BLaER1 (cell line): Measurements from ENCODE around the gene MAP3K4.

Source experiments
- H3K27ac ChIP-seq: shearing (Covaris generic); formaldehyde crosslinking; 2 replicates; pipeline ENCODE4 v1.8.1; 2022
- H3K27me3 ChIP-seq: shearing (Covaris generic); formaldehyde crosslinking; 2 replicates; pipeline ENCODE4 v1.8.1; 2022
- H3K36me3 ChIP-seq: shearing (Covaris generic); formaldehyde crosslinking; 2 replicates; pipeline ENCODE4 v1.8.1; 2022
- H3K4me1 ChIP-seq: shearing (Covaris generic); formaldehyde crosslinking; 2 replicates; pipeline ENCODE4 v1.8.1; 2022
- H3K4me2 ChIP-seq: shearing (Covaris generic); formaldehyde crosslinking; 2 replicates; pipeline ENCODE4 v1.8.1; 2022
- H3K4me3 ChIP-seq: shearing (Covaris generic); formaldehyde crosslinking; 2 replicates; pipeline ENCODE4 v1.8.1; 2022
- H3K9ac ChIP-seq: shearing (Covaris generic); formaldehyde crosslinking; 2 replicates; pipeline ENCODE4 v1.8.1; 2022
- H3K9me3 ChIP-seq: shearing (Covaris generic); formaldehyde crosslinking; 2 replicates; pipeline ENCODE4 v1.8.1; 2022
- H4K20me1 ChIP-seq: shearing (Covaris generic); formaldehyde crosslinking; 2 replicates; pipeline ENCODE4 v1.8.1; 2022
- Cebpa-rat ChIP-seq: shearing (Covaris generic); IDR thresholded peaks from 2 replicates; pipeline ENCODE4 v1.8.1; 2022

Gene MAP3K4

GRCh38 chr6:161000632-161001031, 9.1 kb downstream of the MAP3K4 start:
- no peak overlapping the region for H3K27ac ChIP-seq
- H3K9me3 ChIP-seq: 0 out of 2 replicates have a peak, but pooled peaks cover 3% of the 10 kb centered on the region
- H3K4me2 ChIP-seq: no peak overlapping the region
- H3K4me3 ChIP-seq: no peak overlapping the region
- H3K9ac ChIP-seq: no peak overlapping the region
- TF ChIP-seq Cebpa-rat: no peak
- peaks cover 7% of the 10 kb centered on the region; the same call in 1 of the 2 replicates for H3K36me3 ChIP-seq
- 0 out of 2 replicates have a peak, but pooled peaks cover 14% of the 10 kb centered on the region for H3K4me1 ChIP-seq
- H3K27me3 ChIP-seq: no peaks in the 10 kb centered on the region
- peaks cover 73% of the 10 kb centered on the region for H4K20me1 ChIP-seq

GRCh38 chr6:161001421-161001820, 9.9 kb downstream of the MAP3K4 start:
- no peak for TF ChIP-seq Cebpa-rat
- H3K4me2 ChIP-seq: no peak overlapping the region
- no peaks in the 10 kb centered on the region for H3K27me3 ChIP-seq
- H3K4me1 ChIP-seq: 0 out of 2 replicates have a peak, but pooled peaks cover 14% of the 10 kb centered on the region
- H3K9me3 ChIP-seq: 0 out of 2 replicates have a peak, but pooled peaks cover 3% of the 10 kb centered on the region
- H3K27ac ChIP-seq: no peak overlapping the region
- no peak overlapping the region for H3K4me3 ChIP-seq
- H3K36me3 ChIP-seq: peaks cover 7% of the 10 kb centered on the region; the same call in 1 of the 2 replicates
- no peak overlapping the region for H3K9ac ChIP-seq
- peaks cover 73% of the 10 kb centered on the region for H4K20me1 ChIP-seq

GRCh38 chr6:161003336-161003735, 11.8 kb downstream of the MAP3K4 start:
- Histone ChIP-seq H3K9me3 (0 out of 2 replicates have a peak, but pooled peaks cover 3% of the 10 kb centered on the region), H3K27ac (no peak overlapping the region), H3K4me2 (no peak overlapping the region), H3K27me3 (no peaks in the 10 kb centered on the region), H3K36me3 (0 out of 2 replicates have a peak, but pooled peaks cover under 1% of the 10 kb centered on the region), H3K4me1 (0 out of 2 replicates have a peak, but pooled peaks cover 14% of the 10 kb centered on the region), H3K9ac (no peak overlapping the region), H4K20me1 (peaks cover 62% of the 10 kb centered on the region), H3K4me3 (no peak overlapping the region)
- no peak for TF ChIP-seq Cebpa-rat

- TF ChIP-seq Cebpa-rat: no peak
- Histone ChIP-seq H3K9ac (no peak overlapping the region), H3K36me3 (peaks cover 10% of the 10 kb centered on the region), H3K27ac (no peak overlapping the region), H3K9me3 (0 out of 2 replicates have a peak, but pooled peaks cover 6% of the 10 kb centered on the region), H3K4me2 (no peak overlapping the region), H4K20me1 (peaks cover 67% of the 10 kb centered on the region), H3K4me3 (no peak overlapping the region), H3K4me1 (no peaks in the 10 kb centered on the region), H3K27me3 (no peaks in the 10 kb centered on the region)
Measured at GRCh38 chr6:161008245-161008644, 16.7 kb downstream of the MAP3K4 start.

DNA sequence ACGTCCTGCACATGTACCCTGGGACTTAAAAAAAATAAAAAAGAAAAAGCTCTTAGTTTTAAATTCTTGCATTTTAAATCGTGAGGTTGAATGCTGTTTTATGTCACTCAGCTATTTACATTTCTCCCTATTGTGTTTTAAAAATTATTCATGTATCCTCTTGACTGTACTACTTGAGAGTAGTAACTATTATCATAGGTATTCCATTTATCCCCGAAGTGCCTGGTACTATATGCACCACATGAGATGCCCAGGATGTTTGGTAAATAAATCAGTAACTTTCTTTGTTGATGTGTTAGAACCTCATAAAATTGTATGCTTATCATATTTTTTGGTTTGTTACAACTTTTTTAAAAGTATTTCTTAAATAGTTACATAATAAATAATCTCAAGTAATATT, 18.4 kb downstream of the MAP3K4 start:
- H3K4me2 ChIP-seq: no peak overlapping the region
- no peak overlapping the region for H3K9ac ChIP-seq
- TF ChIP-seq Cebpa-rat: no peak
- H4K20me1 ChIP-seq: peaks cover 75% of the 10 kb centered on the region
- peaks cover 20% of the 10 kb centered on the region for H3K36me3 ChIP-seq
- peaks cover 8% of the 10 kb centered on the region for H3K9me3 ChIP-seq
- H3K27me3 ChIP-seq: no peaks in the 10 kb centered on the region
- no peak overlapping the region for H3K27ac ChIP-seq
- H3K4me3 ChIP-seq: no peak overlapping the region
- H3K4me1 ChIP-seq: no peaks in the 10 kb centered on the region

DNA sequence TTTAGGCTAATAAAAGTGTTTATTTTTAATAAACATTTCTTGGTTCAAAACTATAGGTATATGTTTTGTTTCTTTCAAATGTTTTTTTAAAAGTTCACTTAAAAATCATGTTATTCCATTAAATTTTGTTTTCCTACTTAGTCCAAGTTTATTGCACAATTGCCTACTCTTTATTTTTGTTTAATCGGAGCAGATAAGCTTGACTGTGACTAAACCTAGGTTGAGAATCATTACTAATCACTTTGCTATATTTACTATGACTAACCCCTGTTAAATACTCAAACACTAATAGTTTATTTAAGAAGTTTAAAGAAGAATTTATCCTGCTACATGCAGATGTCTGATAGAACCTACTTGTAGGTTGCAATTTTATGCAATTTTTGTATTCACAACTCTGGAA, 18.8 kb downstream of the MAP3K4 start:
- Histone ChIP-seq H3K4me1 (no peaks in the 10 kb centered on the region), H3K9ac (no peak overlapping the region), H3K9me3 (peaks cover 9% of the 10 kb centered on the region), H3K27ac (no peak overlapping the region), H3K36me3 (peaks cover 24% of the 10 kb centered on the region), H3K4me3 (no peak overlapping the region), H4K20me1 (peaks cover 79% of the 10 kb centered on the region), H3K4me2 (no peak overlapping the region), H3K27me3 (no peaks in the 10 kb centered on the region)
- no peak for TF ChIP-seq Cebpa-rat

DNA sequence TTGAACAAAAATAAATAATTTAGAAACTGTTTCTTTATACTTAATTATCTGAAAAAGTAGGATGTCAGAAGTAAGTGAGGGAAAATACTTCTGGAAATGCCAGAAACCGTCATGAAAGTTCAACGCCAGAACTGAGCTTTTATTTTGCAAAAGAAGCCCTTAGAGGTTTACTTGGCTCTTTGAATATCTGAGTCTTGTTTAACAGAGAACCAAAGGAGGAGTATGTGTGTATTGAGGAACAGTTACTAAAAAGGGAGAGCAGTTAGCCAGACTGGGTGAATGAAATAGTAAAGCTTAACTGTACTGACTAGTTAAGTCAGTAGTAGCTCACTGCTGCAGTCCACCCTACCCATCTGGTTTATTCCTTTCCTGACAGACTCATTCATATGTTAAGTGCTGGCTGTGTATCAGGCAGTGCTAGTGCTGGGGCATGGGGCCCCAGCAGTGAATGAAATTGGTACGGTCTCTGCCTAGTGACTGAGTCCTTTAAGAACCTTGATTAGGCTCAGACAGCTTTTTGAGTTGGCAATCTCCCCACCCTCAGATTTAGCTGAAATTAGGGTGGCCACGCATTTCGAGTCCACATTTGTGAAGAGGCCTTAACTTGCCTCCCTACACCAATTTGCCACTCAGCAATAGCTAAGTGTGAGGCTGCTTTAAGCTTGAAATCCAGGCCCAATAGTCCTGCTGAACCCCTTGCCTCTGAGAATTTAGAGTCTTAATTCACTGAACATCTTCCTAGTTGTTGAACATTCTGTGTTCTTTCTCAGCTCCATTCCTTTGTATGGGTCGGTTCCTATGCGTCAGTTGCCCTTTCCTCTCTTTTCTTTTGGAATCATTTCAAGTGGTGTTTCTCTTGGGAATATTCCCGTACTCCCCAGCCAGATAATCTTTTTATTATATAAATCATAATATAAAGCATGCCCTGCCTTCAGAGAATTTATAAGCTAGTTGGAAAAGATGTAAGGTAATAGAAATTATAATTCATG, 20.2 kb downstream of the MAP3K4 start:
- Histone ChIP-seq H4K20me1 (peaks cover 82% of the 10 kb centered on the region), H3K27ac (no peak overlapping the region), H3K9ac (no peak overlapping the region)

DNA sequence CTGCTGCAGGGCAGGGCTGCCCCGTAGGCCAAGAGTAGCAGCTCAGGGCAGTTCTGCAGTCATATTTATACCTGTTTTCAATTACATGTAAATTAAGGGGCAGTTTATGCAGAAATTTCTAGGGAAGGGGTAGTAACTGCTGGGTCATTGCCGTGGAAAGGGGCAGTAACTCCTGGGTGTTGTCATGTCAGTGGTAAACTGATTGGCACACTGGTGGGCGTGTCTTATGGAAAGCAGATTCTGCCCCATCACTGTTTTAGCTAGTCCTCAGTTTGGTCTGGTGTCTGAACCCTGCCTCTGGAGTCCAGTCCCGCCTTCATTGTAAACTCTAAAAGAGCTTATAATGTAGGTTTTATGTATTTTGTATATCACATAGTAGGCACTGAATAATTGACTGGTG, 22.1 kb downstream of the MAP3K4 start:
- Histone ChIP-seq H3K36me3 (peaks cover 25% of the 10 kb centered on the region), H3K9me3 (peaks cover 14% of the 10 kb centered on the region), H3K9ac (no peak overlapping the region), H3K4me3 (no peak overlapping the region), H3K4me1 (no peaks in the 10 kb centered on the region), H3K27me3 (no peaks in the 10 kb centered on the region), H3K27ac (no peak overlapping the region), H3K4me2 (no peak overlapping the region), H4K20me1 (peaks cover 89% of the 10 kb centered on the region)
- TF ChIP-seq Cebpa-rat: no peak

More for the DNA sequence above, 20.2 kb downstream of the MAP3K4 start:
- Histone ChIP-seq H3K27me3 (no peaks in the 10 kb centered on the region), H3K4me2 (no peak overlapping the region), H3K4me3 (no peak overlapping the region), H3K36me3 (peaks cover 29% of the 10 kb centered on the region), H3K4me1 (no peaks in the 10 kb centered on the region), H3K9me3 (peaks cover 14% of the 10 kb centered on the region)
- no peak for TF ChIP-seq Cebpa-rat

GRCh38 chr6:161017766-161018564, 26.4 kb downstream of the MAP3K4 start:
- no peak overlapping the region for H3K4me2 ChIP-seq
- no peaks in the 10 kb centered on the region for H3K4me1 ChIP-seq
- H4K20me1 ChIP-seq: peaks cover 77% of the 10 kb centered on the region
- H3K4me3 ChIP-seq: no peak overlapping the region
- no peak overlapping the region for H3K27ac ChIP-seq
- no peak for TF ChIP-seq Cebpa-rat
- peaks cover 36% of the 10 kb centered on the region for H3K36me3 ChIP-seq
- no peak overlapping the region for H3K9ac ChIP-seq
- H3K9me3 ChIP-seq: peaks cover 14% of the 10 kb centered on the region
- H3K27me3 ChIP-seq: no peaks in the 10 kb centered on the region
